SIG-M5 (cell line): ENCODE results near the gene SHD.
"Not testable (repeated sequence)": the region's sequence is repeated elsewhere in the genome, so short reads cannot be mapped to it uniquely, and the experiment has no call there.

ENCODE experiments used
- DNase-seq: peaks from one replicate; lab custom pipeline; 2025; lab: John Stamatoyannopoulos, UW

The SHD gene

GRCh38 chr19:4327252-4327876 lies 48.3 kb downstream of the SHD start:
- no peak for DNase-seq

GRCh38 chr19:4327877-4328242 lies 48.8 kb downstream of the SHD start:
- DNase-seq, result no peak

DNA sequence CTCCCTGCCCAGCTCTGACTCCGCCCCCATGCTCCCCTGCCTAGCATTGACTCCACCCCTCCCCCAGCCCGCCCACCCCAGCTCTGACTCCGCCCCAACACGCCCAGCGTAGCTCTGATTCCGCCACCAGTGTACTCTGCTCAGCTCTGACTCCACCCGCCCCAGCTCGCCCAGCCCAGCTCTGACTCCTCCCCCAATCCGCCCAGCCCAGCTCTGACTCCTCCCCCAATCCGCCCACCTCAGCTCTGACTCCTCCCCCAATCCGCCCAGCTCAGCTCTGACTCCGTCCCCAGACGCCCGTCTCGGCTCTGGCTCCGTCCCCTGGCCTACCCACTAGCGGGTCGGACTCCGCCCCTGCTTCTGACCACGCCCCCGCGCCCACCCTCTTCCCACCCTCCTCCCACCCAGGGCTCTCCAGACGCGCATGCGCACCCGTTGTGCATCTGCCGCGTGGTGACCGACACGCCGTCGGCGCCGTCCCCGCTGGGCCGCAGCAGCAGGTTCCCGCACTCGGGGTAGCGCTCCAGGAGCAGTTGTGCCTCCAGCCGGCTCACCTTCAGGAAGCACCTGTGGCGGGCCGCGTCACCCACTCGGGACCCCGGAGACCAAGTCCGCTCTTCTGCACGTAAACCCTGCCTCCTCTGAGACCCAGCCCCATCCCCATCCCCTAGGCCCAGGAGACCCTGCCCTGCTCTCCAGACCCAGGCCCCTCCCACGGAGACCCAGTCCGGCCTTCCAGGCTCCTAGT lies 49.4 kb downstream of the SHD start:
- DNase-seq, result no peak

GRCh38 chr19:4328991-4329681 lies 50.1 kb downstream of the SHD start:
- DNase-seq, result not testable (repeated sequence)

GRCh38 chr19:4329858-4330257 lies 50.8 kb downstream of the SHD start:
- no peak for DNase-seq

- no peak for DNase-seq
Measured at GRCh38 chr19:4334929-4335570, 56.0 kb downstream of the SHD start.

DNA sequence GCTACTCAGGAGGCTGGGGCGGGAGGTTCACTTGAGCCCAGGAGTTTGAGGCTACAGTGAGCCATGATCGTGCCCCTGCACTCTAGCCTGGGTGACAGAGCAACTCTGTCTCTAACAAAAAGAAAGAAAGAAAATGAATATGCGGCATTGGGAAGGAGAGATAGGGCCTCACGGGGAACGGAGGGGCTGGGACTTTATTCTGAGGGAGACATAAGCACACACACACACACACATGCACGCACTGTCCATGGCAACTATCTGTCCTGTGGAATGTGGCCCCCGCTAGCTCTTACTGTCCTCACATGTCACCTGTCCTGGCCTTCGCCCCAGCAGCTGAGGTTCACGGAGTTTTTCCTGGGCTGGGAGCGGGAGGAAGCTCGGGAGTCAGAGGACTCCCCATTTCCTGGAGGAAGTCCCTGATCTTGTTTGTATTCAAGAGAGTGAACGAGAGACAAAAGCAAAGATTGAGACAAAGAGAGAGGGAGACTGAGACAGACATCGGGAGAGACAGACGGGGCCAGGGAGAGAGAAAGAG lies 58.9 kb downstream of the SHD start:
- DNase-seq, result no peak

- no peak for DNase-seq
Measured at GRCh38 chr19:4338441-4339355, 59.6 kb downstream of the SHD start, which contains the start of gene STAP2. TSS of gene STAP2 (minus strand) at chr19:4338827. CDS start at chr19:4338753, 74 bp downstream.
